HEK293 (cell line): ENCODE results near the gene ERMP1.

Experiments used
- CTCF ChIA-PET: fragments of 350-600 bp; formaldehyde crosslinking; extraction: SDS; loops from one replicate; lab custom pipeline; 2021; ENCODE audit warnings: antibody characterized with exemption; lab: Yijun Ruan, JAX
- POLR2A ChIA-PET: fragments of 300-600 bp; formaldehyde crosslinking; extraction: SDS; loops from one replicate; lab custom pipeline; 2020; ENCODE audit warnings: antibody characterized with exemption, inconsistent platforms; lab: Yijun Ruan, JAX
- H3K27ac ChIP-seq: fragments of 200-500 bp; sonication (Bioruptor generic); 2 replicates; pipeline ENCODE4 v1.5.1; 2014; ENCODE audit warnings: low read depth, low read length, control low read depth, inconsistent platforms; ENCODE audit errors: extremely low read depth
- H3K36me3 ChIP-seq, 2 experiments: fragments of 200-500 bp in 1 of 2; sonication (Bioruptor generic) in 1 of 2; 1 replicate in 1 of 2; 2 replicates in 1 of 2; pipeline ENCODE4 v1.5.1; 2014 to 2017; ENCODE audit warnings: inconsistent platforms in 2 of 2, low read length in 2 of 2; ENCODE audit not compliant: control insufficient read depth in 2 of 2, insufficient read depth in 1 of 2
- H3K4me1 ChIP-seq: fragments of 200-500 bp; sonication (Bioruptor generic); 2 replicates; pipeline ENCODE4 v1.5.1; 2014; ENCODE audit warnings: mild to moderate bottlenecking, low read length, inconsistent platforms; ENCODE audit not compliant: control insufficient read depth, insufficient read depth
- H3K4me3 ChIP-seq: 2 replicates; pipeline ENCODE4 v1.5.1; 2011; ENCODE audit warnings: low read depth, mild to moderate bottlenecking, control low read depth, low read length, moderate library complexity
- H3K9me3 ChIP-seq: fragments of 200-500 bp; sonication (Bioruptor generic); 2 replicates; pipeline ENCODE4 v1.5.1; 2014; ENCODE audit warnings: low read depth, low read length, inconsistent platforms; ENCODE audit not compliant: control insufficient read depth, insufficient read depth
- KLF9 ChIP-seq: fragments of 450-650 bp; formaldehyde crosslinking; IDR thresholded peaks from 2 replicates; pipeline ENCODE4 v1.5.1; 2016; ENCODE audit warnings: missing biosample characterization, missing genetic modification characterization, low read depth
- PBX3 ChIP-seq: sonication (generic); formaldehyde crosslinking; IDR thresholded peaks from 2 replicates; pipeline ENCODE4 v1.8.1; 2022; ENCODE audit warnings: mild to moderate bottlenecking, moderate library complexity, missing genetic modification reagents
- ZNF16 ChIP-seq: fragments of 450-650 bp; formaldehyde crosslinking; IDR thresholded peaks from 2 replicates; pipeline ENCODE4 v1.5.1; 2016; ENCODE audit warnings: low read depth, missing biosample characterization, missing genetic modification characterization
- ZNF354C ChIP-seq: fragments of 450-650 bp; formaldehyde crosslinking; IDR thresholded peaks from 2 replicates; pipeline ENCODE4 v1.5.1; 2016; ENCODE audit warnings: missing biosample characterization, missing genetic modification characterization, low read depth, borderline replicate concordance
- ZNF48 ChIP-seq: fragments of 450-650 bp; formaldehyde crosslinking; IDR thresholded peaks from 2 replicates; pipeline ENCODE4 v1.5.1; 2016; ENCODE audit warnings: missing biosample characterization, missing genetic modification characterization
- ZNF555 ChIP-seq: fragments of 450-650 bp; formaldehyde crosslinking; conservative IDR thresholded peaks from 2 replicates; pipeline ENCODE4 v1.5.1; 2017; ENCODE audit warnings: missing biosample characterization, mild to moderate bottlenecking, missing genetic modification characterization, inconsistent platforms
- ZNF558 ChIP-seq: fragments of 450-650 bp; formaldehyde crosslinking; IDR thresholded peaks from 2 replicates; pipeline ENCODE4 v1.5.1; 2016; ENCODE audit warnings: missing biosample characterization, missing genetic modification characterization
- ZNF600 ChIP-seq: fragments of 450-650 bp; formaldehyde crosslinking; IDR thresholded peaks from 2 replicates; pipeline ENCODE4 v1.5.1; 2016; ENCODE audit warnings: missing biosample characterization, missing genetic modification characterization
- ZNF768 ChIP-seq: fragments of 450-650 bp; formaldehyde crosslinking; IDR thresholded peaks from 2 replicates; pipeline ENCODE4 v1.5.1; 2018; ENCODE audit warnings: missing biosample characterization, mild to moderate bottlenecking, missing genetic modification characterization
- ZNF785 ChIP-seq: fragments of 450-650 bp; formaldehyde crosslinking; IDR thresholded peaks from 2 replicates; pipeline ENCODE4 v1.5.1; 2016; ENCODE audit warnings: missing biosample characterization, missing genetic modification characterization
- ZNF830 ChIP-seq: fragments of 450-650 bp; IDR thresholded peaks from 2 replicates; pipeline ENCODE4 v1.5.0; 2018; ENCODE audit warnings: missing biosample characterization, missing genetic modification characterization, low read depth, mild to moderate bottlenecking, moderate library complexity
- ZSCAN16 ChIP-seq: fragments of 450-650 bp; formaldehyde crosslinking; IDR thresholded peaks from 2 replicates; pipeline ENCODE4 v1.5.1; 2016; ENCODE audit warnings: missing biosample characterization, missing genetic modification characterization
- TF ChIP-seq, protein P1 (sequence below): fragments of 450-650 bp; formaldehyde crosslinking; IDR thresholded peaks from 2 replicates; pipeline ENCODE4 v1.5.1; 2016; ENCODE audit warnings: missing biosample characterization, missing genetic modification characterization

The ERMP1 gene

DNA sequence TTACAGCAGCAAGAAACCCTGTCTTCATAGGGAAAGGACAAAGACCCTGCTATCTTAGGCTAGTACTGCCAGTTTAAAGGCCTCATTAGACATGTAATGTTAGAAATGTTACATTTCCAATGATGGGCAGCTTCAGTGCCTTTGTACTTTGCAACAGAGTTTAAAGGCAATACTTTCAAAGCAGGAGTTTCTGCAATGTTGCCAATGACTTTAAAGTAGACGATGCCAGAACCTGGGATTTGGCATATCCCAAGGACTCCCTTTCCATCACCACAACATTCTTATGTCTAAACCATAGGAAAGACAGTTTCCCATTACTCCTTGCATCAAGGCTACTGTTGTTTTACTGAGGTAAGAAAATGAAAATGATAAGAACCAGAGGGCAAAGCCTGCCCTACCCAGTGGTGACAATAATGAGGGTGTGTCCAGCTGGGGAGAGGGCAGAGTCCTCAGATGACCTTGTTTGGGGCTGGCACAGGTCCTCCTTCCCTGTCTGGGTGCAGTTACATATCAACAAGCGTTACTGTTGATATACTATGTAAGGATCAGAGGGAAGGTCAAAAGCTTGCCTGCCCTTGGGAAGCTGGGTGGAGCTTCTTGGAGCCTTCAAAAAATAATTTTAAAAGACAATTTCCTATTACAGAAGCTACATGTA, 30.3 kb upstream of the ERMP1 start:
- H3K27ac ChIP-seq: no peak overlapping the region
- no peaks in the 10 kb centered on the region for H3K4me1 ChIP-seq
- H3K36me3 ChIP-seq: no peaks in the 10 kb centered on the region
- POLR2A ChIA-PET: no interaction called here
- no peaks in the 10 kb centered on the region for H3K9me3 ChIP-seq
- no peak overlapping the region for H3K4me3 ChIP-seq
- no peak for TF ChIP-seq ZNF354C (tag by site-specific recombination)
- TF ChIP-seq, protein P1, sequence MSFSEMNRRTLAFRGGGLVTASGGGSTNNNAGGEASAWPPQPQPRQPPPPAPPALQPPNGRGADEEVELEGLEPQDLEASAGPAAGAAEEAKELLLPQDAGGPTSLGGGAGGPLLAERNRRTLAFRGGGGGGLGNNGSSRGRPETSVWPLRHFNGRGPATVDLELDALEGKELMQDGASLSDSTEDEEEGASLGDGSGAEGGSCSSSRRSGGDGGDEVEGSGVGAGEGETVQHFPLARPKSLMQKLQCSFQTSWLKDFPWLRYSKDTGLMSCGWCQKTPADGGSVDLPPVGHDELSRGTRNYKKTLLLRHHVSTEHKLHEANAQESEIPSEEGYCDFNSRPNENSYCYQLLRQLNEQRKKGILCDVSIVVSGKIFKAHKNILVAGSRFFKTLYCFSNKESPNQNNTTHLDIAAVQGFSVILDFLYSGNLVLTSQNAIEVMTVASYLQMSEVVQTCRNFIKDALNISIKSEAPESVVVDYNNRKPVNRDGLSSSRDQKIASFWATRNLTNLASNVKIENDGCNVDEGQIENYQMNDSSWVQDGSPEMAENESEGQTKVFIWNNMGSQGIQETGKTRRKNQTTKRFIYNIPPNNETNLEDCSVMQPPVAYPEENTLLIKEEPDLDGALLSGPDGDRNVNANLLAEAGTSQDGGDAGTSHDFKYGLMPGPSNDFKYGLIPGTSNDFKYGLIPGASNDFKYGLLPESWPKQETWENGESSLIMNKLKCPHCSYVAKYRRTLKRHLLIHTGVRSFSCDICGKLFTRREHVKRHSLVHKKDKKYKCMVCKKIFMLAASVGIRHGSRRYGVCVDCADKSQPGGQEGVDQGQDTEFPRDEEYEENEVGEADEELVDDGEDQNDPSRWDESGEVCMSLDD: no peak
- CTCF ChIA-PET: interaction anchor here (1.4 to 1.9 kb wide), 2 partner anchors 23 to 30 kb away, joined by 9 to 10 read pairs; partner anchors contain the start of gene ERMP1

GRCh38 chr9:5858833-5859232, 25.9 kb upstream of the ERMP1 start:
- ChIA-PET POLR2A (interaction anchor here (0.6 kb wide), 1 partner anchor 130 kb away, joined by 3 read pairs; no protein-coding TSS in a partner anchor), CTCF (interaction anchor here (1.4 to 1.7 kb wide), 2 partner anchors 9 to 26 kb away, joined by 5 to 6 read pairs; partner anchors contain the start of gene ERMP1)
- no peak overlapping the region for H3K27ac ChIP-seq
- no peaks in the 10 kb centered on the region for H3K36me3 ChIP-seq
- H3K9me3 ChIP-seq: no peaks in the 10 kb centered on the region
- H3K4me3 ChIP-seq: no peak overlapping the region
- H3K4me1 ChIP-seq: no peaks in the 10 kb centered on the region
- no peak for TF ChIP-seq ZNF558

- H3K4me1 ChIP-seq: no peaks in the 10 kb centered on the region
- ChIA-PET POLR2A (no interaction called here), CTCF (interaction anchor here (0.5 to 1.8 kb wide), 4 partner anchors 10 to 36 kb away, joined by 3 to 6 read pairs (median 6); partner anchors contain the start of gene ERMP1)
- no peaks in the 10 kb centered on the region for H3K36me3 ChIP-seq
- H3K9me3 ChIP-seq: no peaks in the 10 kb centered on the region
- TF ChIP-seq KLF9 (tag by site-specific recombination) (no peak), ZNF48 (tag by site-specific recombination) (no peak), ZNF555 (tag by site-specific recombination) (no peak), ZNF16 (tag by site-specific recombination) (no peak), ZNF785 (tag by site-specific recombination) (no peak), ZSCAN16 (tag by site-specific recombination) (no peak), PBX3 (CRISPR knock-in tag) (no peak), ZNF768 (no peak), ZNF830 (tag by site-specific recombination) (no peak), ZNF600 (tag by site-specific recombination) (no peak)
- H3K27ac ChIP-seq: no peak overlapping the region
- H3K4me3 ChIP-seq: no peak overlapping the region
Measured at GRCh38 chr9:5857928-5858327, 25.0 kb upstream of the ERMP1 start.
